Ovary (tissue), 3 donors: ENCODE measurements around the gene OTOP3.
"Not testable (repeated sequence)": the region's sequence is repeated elsewhere in the genome, so short reads cannot be mapped to it uniquely, and the experiment has no call there.

Experiments
- EP300 ChIP-seq: sonication (generic); formaldehyde crosslinking; IDR thresholded peaks from one replicate; pipeline ENCODE4 v1.6.1; 2017; ENCODE audit warnings: antibody characterized with exemption
- POLR2A ChIP-seq: fragments of 450-650 bp; IDR thresholded peaks from one replicate; pipeline ENCODE4 v1.6.1; 2017; ENCODE audit warnings: antibody characterized with exemption, mild to moderate bottlenecking, moderate library complexity
- TF ChIP-seq, protein P1 (sequence below), 3 donors: fragments of 450-650 bp in 2 of 3; fragments of 200-600 bp in 1 of 3; IDR thresholded peaks; one replicate each; pipeline versions ENCODE4 v1.5.1 to v1.8.0; 2016 to 2022; ENCODE audit warnings: antibody characterized with exemption in 3 of 3, mild to moderate bottlenecking in 1 of 3
- donor health status: DM: no; HTN: no; CAD: no.

- TF ChIP-seq, protein P1, sequence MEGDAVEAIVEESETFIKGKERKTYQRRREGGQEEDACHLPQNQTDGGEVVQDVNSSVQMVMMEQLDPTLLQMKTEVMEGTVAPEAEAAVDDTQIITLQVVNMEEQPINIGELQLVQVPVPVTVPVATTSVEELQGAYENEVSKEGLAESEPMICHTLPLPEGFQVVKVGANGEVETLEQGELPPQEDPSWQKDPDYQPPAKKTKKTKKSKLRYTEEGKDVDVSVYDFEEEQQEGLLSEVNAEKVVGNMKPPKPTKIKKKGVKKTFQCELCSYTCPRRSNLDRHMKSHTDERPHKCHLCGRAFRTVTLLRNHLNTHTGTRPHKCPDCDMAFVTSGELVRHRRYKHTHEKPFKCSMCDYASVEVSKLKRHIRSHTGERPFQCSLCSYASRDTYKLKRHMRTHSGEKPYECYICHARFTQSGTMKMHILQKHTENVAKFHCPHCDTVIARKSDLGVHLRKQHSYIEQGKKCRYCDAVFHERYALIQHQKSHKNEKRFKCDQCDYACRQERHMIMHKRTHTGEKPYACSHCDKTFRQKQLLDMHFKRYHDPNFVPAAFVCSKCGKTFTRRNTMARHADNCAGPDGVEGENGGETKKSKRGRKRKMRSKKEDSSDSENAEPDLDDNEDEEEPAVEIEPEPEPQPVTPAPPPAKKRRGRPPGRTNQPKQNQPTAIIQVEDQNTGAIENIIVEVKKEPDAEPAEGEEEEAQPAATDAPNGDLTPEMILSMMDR (IDR thresholded peaks at IDR 0.05): not testable (repeated sequence)
- TF ChIP-seq POLR2A, EP300: not testable (repeated sequence)
Measured at GRCh38 chr17:74906214-74906793, 29.4 kb upstream of the OTOP3 start.
